Measurements from ENCODE around the gene PTPRB.

- no peak for TF ChIP-seq POLR2AphosphoS5 (IDR thresholded peaks at IDR 0.05; ENCODE audit: insufficient read depth, low read depth, low read length)
- no peak for TF ChIP-seq POLR2A (IDR thresholded peaks at IDR 0.05; ENCODE audit: low read depth, low read length)
These were observed 101.3 kb downstream of the PTPRB start for GRCh38 chr12:70535896-70536374.
